ENCODE measurements around the gene CYP27B1.

GRCh38 chr12:57733928-57734327 lies 33.0 kb downstream of the CYP27B1 start:
- TF ChIP-seq JUND (IDR thresholded peaks at IDR 0.05) (no peak), CTCF (IDR thresholded peaks at IDR 0.05; ENCODE audit: low read depth, low read length, missing input control) (no peak)
- TF ChIP-seq, protein P1, sequence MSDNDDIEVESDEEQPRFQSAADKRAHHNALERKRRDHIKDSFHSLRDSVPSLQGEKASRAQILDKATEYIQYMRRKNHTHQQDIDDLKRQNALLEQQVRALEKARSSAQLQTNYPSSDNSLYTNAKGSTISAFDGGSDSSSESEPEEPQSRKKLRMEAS (IDR thresholded peaks at IDR 0.05): no peak

Measured in liver (tissue), 3 donors.